OCI-M2 (cell line): ENCODE measurements around the gene TEX38.
A peak's percentile ranks its signal among the peaks of the same experiment; 100 is the strongest.
"Not testable (repeated sequence)": the region's sequence is repeated elsewhere in the genome, so short reads cannot be mapped to it uniquely, and the experiment has no call there.

ENCODE experiments used
- DNase-seq: peaks from one replicate; lab custom pipeline; 2025; ENCODE audit not compliant: unreplicated experiment; lab: John Stamatoyannopoulos, UW

TEX38 gene

DNA sequence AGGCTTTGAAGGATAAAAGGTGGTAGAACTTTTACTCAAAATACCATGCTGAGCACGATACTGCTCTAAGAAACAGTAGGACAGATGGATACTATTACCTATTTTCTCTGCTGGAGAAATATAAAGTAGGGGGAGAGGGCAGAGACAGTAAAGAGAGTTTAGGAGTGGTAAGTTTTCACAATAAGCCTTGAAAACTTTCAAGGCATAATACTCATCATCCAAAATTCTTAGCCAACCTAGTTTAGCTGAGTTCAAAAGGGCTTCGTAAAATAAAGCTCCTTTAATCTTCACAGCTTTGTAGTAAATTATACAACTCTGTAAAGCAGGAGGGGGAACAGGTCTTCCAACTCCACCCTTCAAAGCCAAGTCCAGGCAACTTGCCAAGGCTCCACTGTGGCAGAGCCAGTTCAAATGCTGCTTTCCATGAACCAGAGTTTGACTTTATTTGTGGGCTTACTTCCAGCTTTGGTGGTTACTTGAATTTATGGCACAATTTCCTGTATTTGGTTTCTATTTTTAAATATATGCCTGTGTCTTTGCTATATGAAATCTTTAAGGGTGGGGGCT lies 15.5 kb downstream of the TEX38 start:
- no peak for DNase-seq

DNA sequence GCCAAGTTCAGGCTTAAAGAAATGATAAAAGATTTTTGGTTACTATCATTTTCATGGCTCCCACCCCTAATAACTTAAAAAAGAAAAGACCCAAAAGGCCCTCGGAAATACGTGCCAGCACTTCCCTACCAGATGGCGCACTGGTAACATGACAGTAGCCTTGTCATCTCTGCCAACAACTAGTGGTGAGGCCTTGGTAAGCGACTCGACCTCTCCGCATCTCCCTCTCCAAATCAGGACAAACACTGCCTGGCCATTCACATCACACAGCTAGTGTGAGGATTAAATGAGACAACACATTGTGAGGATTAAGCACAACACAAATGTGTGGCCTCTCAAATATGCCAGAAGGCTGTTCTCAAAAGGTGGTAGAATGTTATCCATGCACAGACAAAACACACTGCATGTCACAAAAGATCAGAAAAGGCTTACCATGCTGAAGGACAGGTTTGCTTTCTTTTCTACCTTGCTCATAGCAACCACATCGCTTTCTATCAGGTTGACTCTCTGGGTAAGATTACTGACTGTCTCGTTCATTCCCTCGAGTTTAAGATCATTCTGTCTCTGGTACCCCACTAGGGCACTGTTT lies 16.4 kb downstream of the TEX38 start:
- no peak for DNase-seq

DNA sequence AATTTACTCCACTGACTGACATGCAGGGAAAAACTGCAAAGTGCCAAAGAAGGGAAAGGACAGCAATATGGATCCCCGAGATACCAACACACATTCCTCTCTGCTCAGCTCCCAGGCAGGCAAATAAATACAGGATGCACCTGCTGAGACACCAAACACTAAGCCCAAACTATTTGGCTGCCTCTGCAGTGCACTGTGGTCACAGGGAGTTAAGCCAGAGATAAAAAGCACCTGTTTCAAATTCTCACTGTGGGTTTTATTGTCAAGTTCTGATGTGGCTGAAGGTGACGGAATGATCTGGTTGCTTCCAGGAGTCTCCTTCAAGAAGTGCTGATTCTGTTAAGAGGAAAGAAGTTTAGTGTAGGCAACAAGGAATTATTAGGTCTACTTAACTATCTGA lies 17.7 kb downstream of the TEX38 start:
- no peak for DNase-seq

DNA sequence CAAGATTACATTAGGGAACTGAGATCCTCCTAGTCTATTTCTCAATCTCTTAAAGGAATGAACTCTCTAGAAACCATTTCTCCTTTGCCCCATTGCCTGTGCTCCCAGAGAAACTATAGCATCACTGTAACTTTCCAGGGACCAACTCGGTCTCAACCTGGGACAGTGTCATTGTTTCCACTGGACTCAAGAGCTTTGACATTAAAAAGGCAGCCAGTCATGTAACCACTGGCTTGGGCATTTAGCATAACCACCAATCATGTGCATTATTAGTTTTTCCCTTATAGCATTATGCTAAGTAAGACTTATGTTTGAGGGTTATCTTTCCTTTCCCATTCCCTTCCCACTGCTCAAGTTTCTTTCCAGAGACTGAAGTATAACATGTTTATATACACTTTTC lies 18.2 kb downstream of the TEX38 start:
- no peak for DNase-seq

DNA sequence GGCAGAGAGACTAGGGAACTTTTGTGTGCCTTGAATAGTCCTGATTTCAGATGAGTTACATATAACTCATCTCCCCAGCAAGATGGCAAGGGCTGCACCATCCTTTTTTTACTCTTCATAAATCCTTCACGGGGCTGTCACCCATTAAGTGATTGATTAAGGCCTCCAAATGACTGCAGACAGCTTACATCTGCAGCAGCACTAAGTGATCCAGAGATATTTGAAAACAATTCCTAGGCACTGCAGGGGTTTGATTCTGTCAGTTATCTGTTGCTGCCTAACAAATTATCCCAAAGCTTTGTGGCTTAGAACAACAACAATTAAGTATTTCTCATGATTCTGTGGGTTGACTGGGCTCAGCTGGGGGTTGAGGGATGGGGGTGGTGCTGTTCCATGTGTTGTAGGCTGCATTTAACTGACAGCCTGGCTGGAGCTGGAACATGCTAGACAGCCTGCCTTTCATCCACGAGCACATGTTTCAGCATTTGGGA lies 19.3 kb downstream of the TEX38 start:
- DNase-seq: no peak

DNA sequence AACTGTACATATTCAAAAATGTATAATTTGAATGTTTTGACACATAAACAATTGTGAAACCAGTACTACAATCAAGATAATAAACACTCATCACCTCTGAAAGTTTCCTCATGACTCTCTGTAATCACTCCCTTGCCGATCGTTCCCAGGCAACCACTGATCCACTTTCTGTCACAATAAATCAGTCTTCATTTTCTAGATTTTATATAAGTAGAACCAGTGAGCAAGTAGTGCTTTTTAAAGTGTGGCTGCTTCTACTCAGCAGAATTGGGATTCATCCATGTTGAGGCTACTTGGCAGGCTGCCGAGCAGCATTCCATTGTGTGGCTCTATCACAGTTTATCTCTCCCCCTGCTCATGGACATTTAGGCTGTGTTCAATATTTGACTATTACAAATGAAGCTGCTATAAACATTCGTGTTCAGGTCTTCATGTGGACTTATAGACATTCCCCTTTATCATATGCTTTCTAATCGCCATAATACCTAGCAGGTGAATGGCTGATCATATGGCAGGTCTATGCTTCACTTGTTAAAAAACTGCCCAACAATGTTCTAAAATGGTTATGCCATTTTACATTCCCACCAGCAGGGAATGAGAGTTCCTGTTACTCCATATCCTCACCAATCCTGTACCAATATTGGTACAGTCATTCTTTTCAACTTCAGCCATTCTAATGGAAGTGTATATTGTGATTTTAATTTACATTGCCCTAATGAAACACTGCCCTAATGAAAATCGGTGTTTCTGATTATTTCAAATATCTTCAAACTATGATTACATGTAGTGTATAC lies 20.5 kb downstream of the TEX38 start:
- DNase-seq: no peak

DNA sequence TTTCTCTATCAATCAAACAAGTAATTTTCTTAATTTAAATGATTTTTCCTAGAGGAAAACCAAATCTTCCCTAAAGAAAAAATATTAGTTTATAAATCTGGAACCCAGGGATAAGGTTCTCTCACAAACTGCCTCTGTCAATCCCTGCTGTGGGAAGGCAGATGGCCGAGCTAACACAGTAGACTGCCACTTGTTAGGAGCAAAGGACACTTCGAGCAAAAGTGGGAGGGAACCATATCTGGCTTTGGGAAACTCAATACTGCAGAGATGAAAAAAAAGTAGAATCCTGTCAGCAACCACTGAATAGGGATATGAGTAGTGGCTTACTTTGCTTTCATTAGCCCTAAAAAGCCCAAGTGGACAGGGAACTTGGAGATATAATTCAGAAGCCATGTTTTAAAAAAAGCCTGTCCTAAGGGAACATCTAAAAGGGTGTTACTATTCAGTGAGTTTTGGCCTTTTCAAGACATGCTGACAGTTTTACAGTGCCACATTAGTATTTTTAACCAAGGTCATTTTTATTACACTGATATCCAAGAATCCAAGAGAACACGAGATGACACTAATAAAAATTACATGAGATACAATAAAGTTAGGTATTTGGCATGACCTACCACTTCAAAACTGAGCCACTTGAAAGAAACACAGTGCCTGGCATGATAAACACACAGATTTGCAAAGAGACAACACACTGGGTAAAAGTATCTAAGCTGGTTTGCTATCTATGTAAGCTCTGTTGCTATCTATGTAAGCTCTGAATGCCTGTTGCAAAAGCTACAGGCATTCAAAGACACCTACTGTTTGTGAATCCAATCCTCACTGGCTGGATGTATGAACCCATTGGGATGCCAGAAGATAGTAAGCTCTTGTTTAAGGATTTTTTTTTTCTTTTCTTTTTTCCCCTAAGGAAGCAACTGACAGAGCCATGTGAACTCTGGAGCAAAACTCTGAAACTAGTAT lies 21.4 kb downstream of the TEX38 start:
- DNase-seq: no peak

DNA sequence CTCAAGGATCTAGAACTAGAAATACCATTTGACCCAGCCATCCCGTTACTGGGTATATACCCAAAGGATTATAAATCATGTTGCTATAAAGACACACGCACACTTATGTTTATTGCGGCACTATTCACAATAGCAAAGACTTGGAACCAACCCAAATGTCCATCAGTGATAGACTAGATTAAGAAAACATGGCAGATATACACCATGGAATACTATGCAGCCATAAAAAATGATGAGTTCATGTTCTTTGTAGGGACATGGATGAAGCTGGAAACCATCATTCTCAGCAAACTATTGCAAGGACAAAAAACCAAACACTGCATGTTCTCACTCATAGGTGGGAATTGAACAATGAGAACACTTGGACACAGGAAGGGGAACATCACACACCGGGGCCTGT lies 23.0 kb downstream of the TEX38 start:
- not testable (repeated sequence) for DNase-seq

DNA sequence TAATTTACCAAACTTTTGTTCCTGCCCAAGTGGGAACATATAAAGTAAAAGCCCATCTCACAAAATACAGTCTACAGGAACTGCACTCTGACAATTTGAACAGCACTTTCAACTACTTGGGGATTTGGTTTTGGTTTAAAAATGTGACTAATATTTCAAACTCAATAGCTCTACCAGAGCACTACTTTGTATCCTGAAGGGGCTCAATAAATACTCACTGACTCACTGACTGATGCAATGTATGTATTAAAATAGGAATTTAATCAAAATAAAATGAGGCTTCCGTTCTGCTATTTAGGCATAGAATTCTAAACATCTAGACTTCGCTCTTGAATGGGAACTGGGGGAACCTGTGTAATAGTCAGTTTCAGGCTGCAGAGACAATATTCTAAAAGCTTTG lies 25.4 kb downstream of the TEX38 start:
- DNase-seq: no peak

DNA sequence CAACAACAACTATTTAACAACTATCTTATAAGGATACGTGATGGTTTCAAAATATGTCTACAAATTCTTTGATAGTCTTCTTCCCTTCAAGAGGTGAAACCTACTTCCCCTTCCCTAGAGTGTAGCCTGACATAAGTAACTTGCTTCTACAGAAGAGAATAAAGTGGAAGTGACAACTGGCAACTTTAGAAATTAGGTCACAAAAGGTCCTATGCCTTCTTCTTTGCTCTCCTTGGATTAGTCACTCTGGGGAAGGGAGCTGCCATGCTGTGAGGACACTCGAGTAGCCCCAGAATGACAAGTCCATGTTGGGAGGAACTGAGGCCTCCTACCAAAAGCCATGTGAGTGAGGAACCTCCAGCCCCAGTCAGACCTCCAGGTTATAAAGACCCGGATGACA lies 28.0 kb downstream of the TEX38 start:
- DNase-seq: no peak

DNA sequence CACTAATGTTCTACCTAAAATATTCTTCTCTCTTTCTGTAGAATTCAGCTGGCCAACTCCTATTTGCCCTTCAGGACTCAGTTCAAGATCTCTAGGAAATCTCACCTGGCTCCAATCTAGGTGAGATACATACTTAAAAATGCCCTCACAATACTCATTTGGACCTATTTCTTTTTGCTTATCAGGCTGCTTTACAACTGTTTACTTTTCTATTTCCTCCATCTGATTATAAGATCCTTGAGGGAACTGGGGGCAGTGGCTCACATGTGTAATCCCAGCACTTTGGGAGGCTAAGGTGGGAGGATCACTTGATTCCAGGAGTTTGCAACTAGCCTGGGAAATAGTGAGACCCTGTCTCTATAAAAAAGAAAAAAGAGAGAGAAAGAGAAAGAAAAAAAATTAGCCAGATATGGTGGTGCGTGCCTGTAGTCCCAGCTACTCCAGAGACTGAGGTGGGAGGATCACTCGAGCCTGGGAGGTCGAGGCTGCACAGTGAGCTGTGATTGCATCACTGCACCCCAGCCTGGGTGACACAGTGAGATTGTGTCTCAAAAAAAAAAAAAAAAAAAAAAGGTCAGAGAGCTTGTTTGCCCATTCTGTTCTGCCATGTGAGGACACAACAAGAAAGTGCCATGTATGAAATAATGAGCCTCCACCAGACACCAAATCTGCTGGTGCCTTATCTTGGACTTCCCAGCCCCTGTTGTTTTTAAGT lies 32.4 kb downstream of the TEX38 start:
- no peak for DNase-seq

DNA sequence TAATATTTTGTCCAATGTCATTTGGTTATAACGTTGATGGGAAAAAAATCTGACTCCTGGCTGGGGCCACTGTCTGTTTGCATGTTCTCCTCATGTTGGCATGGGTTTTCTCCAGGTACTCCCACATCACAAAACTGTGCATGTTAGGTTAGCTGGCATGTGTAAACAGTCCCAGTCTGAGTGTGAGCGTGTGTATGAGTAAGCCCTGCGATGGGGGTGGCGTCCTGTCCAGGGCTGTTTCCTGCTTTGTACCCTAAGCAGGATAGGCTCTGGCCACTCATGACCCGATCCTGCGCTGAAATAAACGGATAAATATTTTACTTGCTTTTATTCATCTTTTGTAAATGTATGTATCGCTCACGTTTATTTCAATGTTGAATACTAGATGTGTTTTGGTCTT lies 33.8 kb downstream of the TEX38 start:
- DNase-seq: no peak

DNA sequence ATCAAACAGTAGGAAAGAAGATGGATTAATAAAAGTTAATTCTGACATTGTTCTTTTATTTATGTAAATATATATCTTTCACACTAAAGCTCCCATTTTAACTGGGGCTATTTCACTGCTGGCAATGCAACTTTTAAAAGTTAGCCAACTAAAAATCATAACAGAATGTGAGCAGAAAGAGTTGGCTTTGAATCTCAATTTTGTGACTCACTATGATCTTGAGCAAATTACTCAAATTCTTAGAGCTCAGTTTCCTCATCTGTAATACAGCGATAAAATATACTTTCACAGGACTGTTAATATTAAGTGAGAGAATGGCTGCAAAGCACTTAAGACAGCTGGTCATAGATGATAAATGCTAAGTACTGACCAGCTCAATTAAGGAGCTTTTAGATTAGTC lies 36.5 kb downstream of the TEX38 start:
- DNase-seq: no peak

DNA sequence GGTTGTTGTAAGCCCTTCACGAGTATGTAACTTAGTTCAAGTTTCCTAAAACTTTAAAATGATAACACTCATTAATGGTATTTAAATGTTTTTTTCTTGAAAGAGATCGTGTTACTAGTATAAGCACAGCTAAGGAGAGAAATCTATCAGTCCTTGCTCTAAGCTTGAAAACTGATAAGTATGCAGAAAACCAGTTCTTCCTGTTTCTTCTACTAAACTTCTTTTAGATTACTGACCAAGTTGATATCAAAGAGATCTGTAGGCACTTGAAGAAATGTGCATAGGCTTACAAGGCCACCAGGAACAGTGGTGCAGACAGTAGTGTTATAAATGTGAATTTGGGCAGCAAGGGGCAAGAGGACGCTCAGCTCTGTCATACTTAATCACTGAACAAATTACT lies 43.3 kb downstream of the TEX38 start:
- DNase-seq: no peak

DNA sequence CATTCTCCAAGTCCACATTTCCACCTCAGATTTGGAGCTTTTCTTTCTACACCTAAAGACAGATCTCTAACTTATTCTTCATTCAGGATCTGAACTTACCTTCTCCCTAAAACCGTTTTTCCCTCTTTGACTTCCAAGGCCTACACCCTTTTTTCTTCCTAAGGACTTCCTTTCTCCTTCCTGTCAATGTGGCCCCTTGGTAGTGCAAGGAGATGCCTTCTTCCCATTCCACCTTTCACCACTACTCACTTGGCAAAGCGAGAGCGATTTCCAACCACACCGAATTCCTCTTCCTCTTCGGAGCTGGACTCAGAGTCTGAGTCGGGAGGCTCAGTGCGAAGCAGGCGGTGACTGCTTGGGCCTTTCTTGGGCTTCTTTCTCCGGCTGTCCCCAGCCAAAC lies 46.0 kb downstream of the TEX38 start:
- no peak for DNase-seq

DNA sequence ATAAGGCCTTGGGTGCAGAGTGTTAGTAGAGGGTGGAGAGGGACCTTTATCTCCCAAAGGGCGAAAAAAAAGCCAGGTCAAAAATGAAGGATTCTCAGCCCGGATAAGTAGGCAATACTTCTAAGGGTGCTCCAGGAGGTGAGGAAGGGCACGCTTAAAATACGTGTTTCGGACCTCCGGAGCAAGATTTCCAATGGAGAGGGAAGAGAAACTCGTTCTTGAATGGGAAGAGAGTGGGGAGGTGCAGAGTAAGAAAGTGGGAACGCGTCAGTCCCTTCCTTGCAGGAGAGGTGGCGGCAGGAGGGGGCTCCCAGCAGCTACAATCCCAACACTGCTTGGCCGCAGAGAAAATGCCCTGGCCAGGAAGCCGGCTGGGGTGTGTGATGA lies 46.7 kb downstream of the TEX38 start:
- no peak for DNase-seq

DNA sequence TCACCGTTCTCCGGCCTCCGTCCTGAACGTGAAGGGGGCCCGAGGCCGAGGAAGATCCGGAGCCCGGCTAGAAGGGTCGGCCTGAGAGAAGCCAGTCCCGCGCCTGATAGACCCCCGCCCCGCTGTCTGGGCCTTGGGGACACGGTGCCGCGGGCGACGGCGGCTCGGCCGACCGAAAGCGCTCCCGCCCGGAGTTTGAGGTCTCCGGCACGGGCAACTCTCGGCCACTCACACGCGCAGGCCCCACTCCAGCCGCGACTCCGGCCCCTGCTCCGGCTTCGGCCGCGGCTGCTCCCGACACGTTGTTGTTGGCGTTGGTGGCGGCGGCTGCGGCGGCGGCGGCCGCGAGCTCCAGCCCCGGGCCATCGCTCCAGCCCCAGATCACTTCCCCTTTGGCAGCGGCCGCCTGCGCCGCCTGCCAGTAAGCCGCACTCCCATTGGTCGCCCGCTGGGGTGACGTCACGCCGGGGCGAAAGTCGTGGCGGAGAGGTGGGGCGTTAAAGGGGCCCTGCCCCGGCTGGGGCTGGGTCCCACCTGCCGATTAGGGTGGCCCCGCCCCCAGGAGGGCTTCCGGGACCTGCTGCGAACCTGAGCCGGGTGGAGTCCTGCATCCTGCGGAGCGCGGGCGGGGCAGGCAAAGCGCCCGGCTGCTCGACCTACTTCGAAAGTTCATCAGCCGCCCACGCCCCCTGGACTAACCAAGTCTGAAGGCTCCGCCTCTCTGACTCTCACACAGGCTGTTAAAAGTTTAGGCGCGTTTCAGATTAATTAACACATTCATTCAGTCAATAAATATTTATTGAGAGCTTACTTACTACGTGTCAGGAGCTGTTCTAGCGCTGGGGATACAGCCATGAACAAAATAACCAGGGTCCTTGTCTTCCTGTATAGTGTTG lies 47.3 kb downstream of the TEX38 start, which contains the start of gene EFCAB14:
EFCAB14 (minus strand) TSS at position 388 of the 896 bp plus-strand sequence. CDS start 1,027 bp downstream, outside the sequence.
- peak; percentile 60 for DNase-seq

DNA sequence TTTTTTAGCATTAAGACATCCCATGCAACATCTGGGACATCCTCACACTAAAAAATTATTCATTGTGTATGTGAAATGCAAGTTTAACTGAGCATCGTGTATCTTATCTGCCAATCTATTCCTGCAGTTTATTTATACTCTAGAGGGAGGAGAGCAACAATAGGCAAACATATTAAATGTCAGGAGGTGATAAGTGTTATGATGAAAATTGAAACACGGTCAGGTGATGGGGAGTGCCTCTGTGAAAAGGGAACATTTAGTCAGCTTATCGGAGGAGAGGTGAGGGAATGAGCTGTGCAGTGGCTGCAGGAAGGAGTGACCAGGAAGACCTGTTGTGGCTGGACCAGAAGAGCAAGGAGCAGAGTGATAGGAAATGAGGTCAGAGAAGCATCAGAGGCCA lies 48.0 kb downstream of the TEX38 start:
- DNase-seq: no peak

DNA sequence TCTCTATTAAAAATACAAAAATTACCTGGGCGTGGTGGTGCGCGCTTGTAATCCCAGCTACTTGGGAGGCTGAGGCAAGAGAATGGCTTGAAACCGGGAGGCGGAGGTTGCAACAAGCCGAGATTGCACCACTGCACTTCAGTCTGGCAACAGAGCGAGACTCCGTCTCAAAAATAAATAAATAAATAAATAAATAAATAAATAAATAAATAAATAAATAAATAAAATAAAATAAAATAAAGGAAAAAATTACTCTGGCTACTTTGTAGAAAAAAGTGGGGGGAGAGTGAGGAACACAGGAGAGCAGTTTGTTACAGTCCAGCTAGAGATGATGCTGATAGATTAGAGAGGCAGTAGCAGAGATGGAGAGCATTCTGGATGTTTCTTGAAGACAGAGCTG lies 48.7 kb downstream of the TEX38 start:
- DNase-seq: not testable (repeated sequence)

DNA sequence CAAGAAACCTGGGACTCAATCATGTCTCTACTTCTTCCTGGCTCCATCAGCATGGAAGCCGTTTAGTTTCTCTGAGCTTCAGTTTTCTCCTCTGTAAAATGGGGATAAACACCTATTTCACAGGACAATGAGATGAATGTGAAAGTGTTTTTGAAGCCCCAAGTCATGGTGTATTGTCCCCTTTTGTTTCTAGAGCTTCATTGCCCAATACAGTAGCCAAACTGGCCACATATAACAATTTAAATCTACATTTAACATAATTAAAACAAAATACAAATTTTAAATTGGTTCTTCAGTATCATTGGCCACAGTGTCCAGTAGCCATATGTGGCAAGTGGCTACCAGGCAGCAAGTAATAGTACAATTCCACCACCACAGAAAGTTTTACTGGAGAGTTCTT lies 49.5 kb downstream of the TEX38 start:
- DNase-seq: no peak
